WI38 (cell line): ENCODE measurements around the gene CFAP221.

Experiments used
- H3K4me3 ChIP-seq: 2 replicates; pipeline ENCODE4 v1.5.1; 2011; ENCODE audit warnings: low read depth, mild to moderate bottlenecking, control low read depth, low read length
- CTCF ChIP-seq: IDR thresholded peaks from 2 replicates; pipeline ENCODE4 v1.5.1; 2012; ENCODE audit warnings: low read depth, mild to moderate bottlenecking, control low read depth, low read length

The CFAP221 gene

GRCh38 chr2:119698246-119698645 is 154.0 kb downstream of the CFAP221 start:
- TF ChIP-seq CTCF: no peak
- no peak overlapping the region for H3K4me3 ChIP-seq

GRCh38 chr2:119699016-119699606 is 154.9 kb downstream of the CFAP221 start:
- no peak overlapping the region for H3K4me3 ChIP-seq
- TF ChIP-seq CTCF: no peak

- no peak overlapping the region for H3K4me3 ChIP-seq
- no peak for TF ChIP-seq CTCF
Measured at GRCh38 chr2:119700866-119701265, 156.6 kb downstream of the CFAP221 start.

- TF ChIP-seq CTCF: no peak
- H3K4me3 ChIP-seq: no peak overlapping the region
Measured at GRCh38 chr2:119701352-119701751, 157.1 kb downstream of the CFAP221 start.

GRCh38 chr2:119702203-119702917 is 158.1 kb downstream of the CFAP221 start:
- TF ChIP-seq CTCF: no peak
- no peak overlapping the region for H3K4me3 ChIP-seq

GRCh38 chr2:119702918-119703401 is 158.7 kb downstream of the CFAP221 start:
- H3K4me3 ChIP-seq: no peak overlapping the region
- TF ChIP-seq CTCF: peak; percentile 97

- H3K4me3 ChIP-seq: no peak overlapping the region
- no peak for TF ChIP-seq CTCF
Measured at GRCh38 chr2:119703526-119703925, 159.3 kb downstream of the CFAP221 start.
